Measurements from ENCODE around the gene EPHB2.

DNA sequence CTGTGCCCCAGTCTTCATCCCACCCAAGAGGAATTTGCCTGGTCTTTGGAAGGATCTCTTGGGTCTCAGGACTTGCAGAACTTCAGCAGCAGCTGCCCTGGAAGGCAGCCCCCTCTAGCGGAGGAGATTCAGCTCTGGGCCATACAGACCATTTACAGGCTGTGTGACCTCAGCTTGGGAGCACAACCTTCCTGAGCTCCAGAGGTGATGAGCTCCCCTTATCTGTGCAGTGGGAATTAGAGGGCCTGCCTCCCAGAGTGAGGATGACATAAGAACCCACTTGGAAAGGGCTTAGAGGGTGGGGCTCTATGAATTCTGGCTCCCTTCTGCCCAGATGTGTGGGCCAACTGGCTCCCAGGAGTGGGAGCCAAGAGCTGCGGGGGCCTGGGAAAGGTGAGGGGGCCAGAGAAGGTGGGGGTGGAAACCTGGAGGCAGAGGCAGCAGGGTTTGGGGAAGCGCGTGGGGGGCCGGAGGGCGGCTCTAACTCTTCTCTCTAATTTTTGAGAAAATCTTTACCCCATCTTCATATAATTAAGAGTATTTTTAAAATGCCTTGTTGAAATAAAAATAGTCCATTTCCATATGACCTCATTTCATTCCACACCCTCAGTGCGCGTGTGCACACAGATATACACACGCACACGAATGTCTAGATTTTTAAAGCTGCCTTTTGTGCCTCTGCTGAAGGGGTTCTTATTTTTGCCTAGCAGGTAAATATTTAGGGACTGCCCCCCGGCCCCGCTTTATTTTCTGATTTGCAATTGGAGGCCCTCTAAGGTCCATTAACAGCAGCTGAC lies 21.5 kb downstream of the EPHB2 start:
- TF ChIP-seq, protein P1, sequence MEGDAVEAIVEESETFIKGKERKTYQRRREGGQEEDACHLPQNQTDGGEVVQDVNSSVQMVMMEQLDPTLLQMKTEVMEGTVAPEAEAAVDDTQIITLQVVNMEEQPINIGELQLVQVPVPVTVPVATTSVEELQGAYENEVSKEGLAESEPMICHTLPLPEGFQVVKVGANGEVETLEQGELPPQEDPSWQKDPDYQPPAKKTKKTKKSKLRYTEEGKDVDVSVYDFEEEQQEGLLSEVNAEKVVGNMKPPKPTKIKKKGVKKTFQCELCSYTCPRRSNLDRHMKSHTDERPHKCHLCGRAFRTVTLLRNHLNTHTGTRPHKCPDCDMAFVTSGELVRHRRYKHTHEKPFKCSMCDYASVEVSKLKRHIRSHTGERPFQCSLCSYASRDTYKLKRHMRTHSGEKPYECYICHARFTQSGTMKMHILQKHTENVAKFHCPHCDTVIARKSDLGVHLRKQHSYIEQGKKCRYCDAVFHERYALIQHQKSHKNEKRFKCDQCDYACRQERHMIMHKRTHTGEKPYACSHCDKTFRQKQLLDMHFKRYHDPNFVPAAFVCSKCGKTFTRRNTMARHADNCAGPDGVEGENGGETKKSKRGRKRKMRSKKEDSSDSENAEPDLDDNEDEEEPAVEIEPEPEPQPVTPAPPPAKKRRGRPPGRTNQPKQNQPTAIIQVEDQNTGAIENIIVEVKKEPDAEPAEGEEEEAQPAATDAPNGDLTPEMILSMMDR (conservative IDR thresholded peaks at IDR 0.05; ENCODE audit: low read length) = peak; percentile 44
- no peak for TF ChIP-seq EZH2phosphoT487 (IDR thresholded peaks at IDR 0.05; ENCODE audit: borderline replicate concordance)

Measured in Loucy (cell line).